Caco-2 (cell line): ENCODE results near the gene LPIN1. TPM values are rescaled to one million over a fixed set of nuclear protein-coding genes. Genes with fewer than 3 reads are reported as not detected.

Experiments
- BruUV-seq: library from RNA; stranded (reverse); fragments of 400-500 nt; replicated peaks from 2 replicates; lab custom pipeline; 2021; lab: Mats Ljungman, UMichigan
- CTCF ChIA-PET: fragments of 300-600 bp; sonication (Branson Sonifier 250); formaldehyde crosslinking; loops from one replicate; lab custom pipeline; 2022; ENCODE audit warnings: antibody characterized with exemption; lab: Charles Lee
- POLR2A ChIA-PET: fragments of 300-600 bp; sonication (Branson Sonifier 250); formaldehyde crosslinking; loops from one replicate; lab custom pipeline; 2022; ENCODE audit warnings: antibody characterized with exemption; lab: Charles Lee
- DNase-seq, 2 experiments: peaks; one replicate each; pipeline versions ENCODE4 v3.0.0 to v3.0.0-alpha.2; 2020 to 2022
- H3K27me3 ChIP-seq: replicated peaks from 2 replicates; pipeline ENCODE4 v1.6.0; 2011; ENCODE audit warnings: low read length; ENCODE audit not compliant: control insufficient read depth, insufficient read depth
- H3K36me3 ChIP-seq: 2 replicates; pipeline ENCODE4 v1.5.1; 2011; ENCODE audit warnings: low read length; ENCODE audit not compliant: control insufficient read depth, insufficient read depth
- H3K4me1 ChIP-seq: fragments of 250-450 bp; sonication (Bioruptor Pico); 2 replicates; pipeline ENCODE4 v1.5.1; 2020; ENCODE audit warnings: mild to moderate bottlenecking
- H3K4me3 ChIP-seq: 2 replicates; pipeline ENCODE4 v1.5.1; 2011; ENCODE audit warnings: low read depth, mild to moderate bottlenecking, control low read depth, low read length
- H3K9me3 ChIP-seq: fragments of 250-450 bp; sonication (Bioruptor Pico); 2 replicates; pipeline ENCODE4 v1.5.1; 2020; ENCODE audit warnings: mild to moderate bottlenecking, moderate library complexity
- H3K27ac Mint-ChIP-seq: one replicate; pipeline ENCODE4 v1.8.0; 2022; ENCODE audit warnings: mixed read lengths; ENCODE audit not compliant: unreplicated experiment
- H3K27me3 Mint-ChIP-seq: one replicate; pipeline ENCODE4 v1.8.0; 2022; ENCODE audit warnings: mixed read lengths; ENCODE audit not compliant: insufficient read depth, unreplicated experiment
- H3K36me3 Mint-ChIP-seq: one replicate; pipeline ENCODE4 v1.8.0; 2022; ENCODE audit warnings: mild to moderate bottlenecking, mixed read lengths; ENCODE audit not compliant: insufficient read depth, unreplicated experiment
- H3K4me1 Mint-ChIP-seq: one replicate; pipeline ENCODE4 v1.8.0; 2022; ENCODE audit warnings: low read depth, mixed read lengths; ENCODE audit not compliant: unreplicated experiment
- H3K4me3 Mint-ChIP-seq: one replicate; pipeline ENCODE4 v1.8.0; 2022; ENCODE audit warnings: mild to moderate bottlenecking, moderate library complexity, mixed read lengths; ENCODE audit not compliant: unreplicated experiment
- H3K9me3 Mint-ChIP-seq: one replicate; pipeline ENCODE4 v1.8.0; 2022; ENCODE audit warnings: mixed read lengths; ENCODE audit not compliant: unreplicated experiment
- intact Hi-C: fragments of 100-400 bp; cut with micrococcal nuclease; formaldehyde crosslinking; loops from one replicate; pipeline ENCODE4 v1.10.0; 2022; ENCODE audit not compliant: unreplicated experiment
- total RNA-seq: library from RNA; stranded (reverse); gene quantifications from 2 replicates; pipeline ENCODE4 v1.2.3, GENCODE V29; 2022
- TF ChIP-seq, protein P1 (sequence below), 2 experiments: fragments of 200-600 bp in 1 of 2; IDR thresholded peaks; 1 replicate in 1 of 2; 2 replicates in 1 of 2; pipeline versions ENCODE4 v1.5.1 to v1.8.0; 2011 to 2022; ENCODE audit warnings: antibody characterized with exemption in 1 of 2, control low read depth in 1 of 2, inconsistent platforms in 1 of 2, low read depth in 1 of 2, low read length in 1 of 2, mild to moderate bottlenecking in 1 of 2, moderate library complexity in 1 of 2; ENCODE audit not compliant: insufficient read depth in 1 of 2, severe bottlenecking in 1 of 2, unreplicated experiment in 1 of 2

Gene LPIN1
- total RNA-seq, 1 experiment from 2014 or later: 12.5 TPM

GRCh38 chr2:11865805-11866204 lies 119.4 kb downstream of the LPIN1 start:
- BruUV-seq: no TSS peak

GRCh38 chr2:11866358-11867335 lies 120.2 kb downstream of the LPIN1 start:
- H3K36me3 Mint-ChIP-seq: no peaks in the 10 kb centered on the region
- intact Hi-C loops: no loop called here
- TF ChIP-seq, protein P1, sequence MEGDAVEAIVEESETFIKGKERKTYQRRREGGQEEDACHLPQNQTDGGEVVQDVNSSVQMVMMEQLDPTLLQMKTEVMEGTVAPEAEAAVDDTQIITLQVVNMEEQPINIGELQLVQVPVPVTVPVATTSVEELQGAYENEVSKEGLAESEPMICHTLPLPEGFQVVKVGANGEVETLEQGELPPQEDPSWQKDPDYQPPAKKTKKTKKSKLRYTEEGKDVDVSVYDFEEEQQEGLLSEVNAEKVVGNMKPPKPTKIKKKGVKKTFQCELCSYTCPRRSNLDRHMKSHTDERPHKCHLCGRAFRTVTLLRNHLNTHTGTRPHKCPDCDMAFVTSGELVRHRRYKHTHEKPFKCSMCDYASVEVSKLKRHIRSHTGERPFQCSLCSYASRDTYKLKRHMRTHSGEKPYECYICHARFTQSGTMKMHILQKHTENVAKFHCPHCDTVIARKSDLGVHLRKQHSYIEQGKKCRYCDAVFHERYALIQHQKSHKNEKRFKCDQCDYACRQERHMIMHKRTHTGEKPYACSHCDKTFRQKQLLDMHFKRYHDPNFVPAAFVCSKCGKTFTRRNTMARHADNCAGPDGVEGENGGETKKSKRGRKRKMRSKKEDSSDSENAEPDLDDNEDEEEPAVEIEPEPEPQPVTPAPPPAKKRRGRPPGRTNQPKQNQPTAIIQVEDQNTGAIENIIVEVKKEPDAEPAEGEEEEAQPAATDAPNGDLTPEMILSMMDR (IDR thresholded peaks at IDR 0.05; ENCODE audit: insufficient read depth in 1 of 2, low read depth in 1 of 2, low read length in 1 of 2, severe bottlenecking in 1 of 2, unreplicated experiment in 1 of 2): no peak
- Histone ChIP-seq H3K36me3 (no peaks in the 10 kb centered on the region), H3K4me1 (peaks cover 13% of the 10 kb centered on the region), H3K27me3 (no peaks in the 10 kb centered on the region), H3K9me3 (no peaks in the 10 kb centered on the region), H3K4me3 (no peak overlapping the region)
- H3K27ac Mint-ChIP-seq: no peak overlapping the region
- ChIA-PET POLR2A (no interaction called here), CTCF (no interaction called here)
- H3K9me3 Mint-ChIP-seq: no peaks in the 10 kb centered on the region
- H3K4me1 Mint-ChIP-seq: peaks cover 11% of the 10 kb centered on the region
- no TSS peak for BruUV-seq
- no peak overlapping the region for H3K4me3 Mint-ChIP-seq
- no peak for DNase-seq
- peaks cover 4% of the 10 kb centered on the region for H3K27me3 Mint-ChIP-seq

More at GRCh38 chr2:11865805-11866204, 119.4 kb downstream of the LPIN1 start:
- H3K9me3 Mint-ChIP-seq: no peaks in the 10 kb centered on the region
- Histone ChIP-seq H3K4me1 (peaks cover 12% of the 10 kb centered on the region), H3K9me3 (no peaks in the 10 kb centered on the region), H3K27me3 (no peaks in the 10 kb centered on the region), H3K4me3 (no peak overlapping the region), H3K36me3 (no peaks in the 10 kb centered on the region)
- POLR2A ChIA-PET: no interaction called here
- intact Hi-C loops: no loop called here
- H3K36me3 Mint-ChIP-seq: no peaks in the 10 kb centered on the region
- no peak for DNase-seq
- TF ChIP-seq, protein P1 (IDR thresholded peaks at IDR 0.05; ENCODE audit: insufficient read depth in 1 of 2, low read depth in 1 of 2, low read length in 1 of 2, severe bottlenecking in 1 of 2, unreplicated experiment in 1 of 2): no peak
- H3K27me3 Mint-ChIP-seq: peaks cover 4% of the 10 kb centered on the region
- CTCF ChIA-PET: no interaction called here
- peaks cover 10% of the 10 kb centered on the region for H3K4me1 Mint-ChIP-seq
- H3K27ac Mint-ChIP-seq: no peak overlapping the region
- no peak overlapping the region for H3K4me3 Mint-ChIP-seq

GRCh38 chr2:11867926-11868325 lies 121.5 kb downstream of the LPIN1 start:
- intact Hi-C loops: no loop called here
- no peaks in the 10 kb centered on the region for H3K36me3 Mint-ChIP-seq

More at GRCh38 chr2:11867926-11868325, 121.5 kb downstream of the LPIN1 start:
- Histone ChIP-seq H3K9me3 (no peaks in the 10 kb centered on the region), H3K36me3 (no peaks in the 10 kb centered on the region), H3K4me1 (peaks cover 13% of the 10 kb centered on the region), H3K4me3 (no peak overlapping the region), H3K27me3 (no peaks in the 10 kb centered on the region)
- BruUV-seq: no TSS peak
- H3K27ac Mint-ChIP-seq: no peak overlapping the region
- H3K4me3 Mint-ChIP-seq: no peak overlapping the region
- DNase-seq: no peak
- ChIA-PET POLR2A (no interaction called here), CTCF (no interaction called here)
- no peaks in the 10 kb centered on the region for H3K27me3 Mint-ChIP-seq
- H3K4me1 Mint-ChIP-seq: peaks cover 11% of the 10 kb centered on the region
- TF ChIP-seq, protein P1 (IDR thresholded peaks at IDR 0.05; ENCODE audit: insufficient read depth in 1 of 2, low read depth in 1 of 2, low read length in 1 of 2, severe bottlenecking in 1 of 2, unreplicated experiment in 1 of 2): no peak
- no peaks in the 10 kb centered on the region for H3K9me3 Mint-ChIP-seq
